Measurements from ENCODE around the gene MFSD12.

- TF ChIP-seq ZFP3 (CRISPR knock-in tag; IDR thresholded peaks at IDR 0.05): no peak
- TF ChIP-seq ZFP30 (CRISPR knock-in tag; IDR thresholded peaks at IDR 0.05): no peak
- no peak for TF ChIP-seq SNAI2 (CRISPR knock-in tag; IDR thresholded peaks at IDR 0.05)
- no peak for TF ChIP-seq TCF4 (CRISPR knock-in tag; IDR thresholded peaks at IDR 0.05; ENCODE audit: borderline replicate concordance)
- TF ChIP-seq CSDC2 (CRISPR knock-in tag; IDR thresholded peaks at IDR 0.05): no peak
- TF ChIP-seq POU6F1 (CRISPR knock-in tag; IDR thresholded peaks at IDR 0.05; ENCODE audit: borderline replicate concordance, low read depth): no peak
- no peak for TF ChIP-seq PATZ1 (CRISPR knock-in tag; IDR thresholded peaks at IDR 0.05; ENCODE audit: borderline replicate concordance)
- TF ChIP-seq OSR1 (CRISPR knock-in tag; IDR thresholded peaks at IDR 0.05): no peak
- no peak for TF ChIP-seq RARB (CRISPR knock-in tag; IDR thresholded peaks at IDR 0.05)
- TF ChIP-seq ESRRG (CRISPR knock-in tag; IDR thresholded peaks at IDR 0.05): no peak
- no peak for TF ChIP-seq TOX (CRISPR knock-in tag; IDR thresholded peaks at IDR 0.05; ENCODE audit: borderline replicate concordance)
- TF ChIP-seq ZC3H10 (CRISPR knock-in tag; IDR thresholded peaks at IDR 0.05): no peak
- TF ChIP-seq ARNTL (CRISPR knock-in tag; IDR thresholded peaks at IDR 0.05; ENCODE audit: borderline replicate concordance, low read depth): no peak
These were observed 54.3 kb downstream of the MFSD12 start for GRCh38 chr19:3503036-3503572.

All from SK-N-SH treated with all-trans-retinoic acid at 6 μM for 48 hours (cell line).